22Rv1 (cell line): ENCODE measurements around the gene FCHSD1.

Experiments used
- H3K27ac ChIP-seq: fragments of 450-650 bp; 2 replicates; pipeline ENCODE4 v1.5.1; 2017
- ZFX ChIP-seq: fragments of 450-650 bp; IDR thresholded peaks from 2 replicates; pipeline ENCODE4 v1.6.1; 2017; ENCODE audit warnings: antibody characterized with exemption, borderline replicate concordance
- TF ChIP-seq, protein P1 (sequence below): fragments of 450-650 bp; IDR thresholded peaks from 2 replicates; pipeline ENCODE4 v1.5.1; 2017; ENCODE audit warnings: mild to moderate bottlenecking

The FCHSD1 gene

DNA sequence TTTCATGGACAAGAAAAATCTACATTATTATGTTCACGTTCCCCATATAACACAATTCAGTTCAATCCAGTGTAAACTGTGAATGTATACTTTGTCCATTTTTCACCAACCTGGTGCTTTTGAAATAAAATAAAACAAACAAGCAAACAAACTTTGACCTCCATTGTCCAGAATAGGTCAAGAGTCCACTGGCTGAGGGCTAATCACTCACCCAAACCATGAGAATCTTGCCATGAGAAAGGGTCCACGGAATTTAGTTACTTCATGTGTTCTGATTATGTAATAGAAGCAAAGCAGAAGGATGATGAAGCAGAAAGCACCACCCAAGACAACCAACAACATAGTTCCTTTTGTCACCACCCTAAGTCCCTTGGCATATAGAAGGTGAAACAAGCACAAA lies 61.1 kb downstream of the FCHSD1 start:
- no peak for TF ChIP-seq ZFX
- TF ChIP-seq, protein P1, sequence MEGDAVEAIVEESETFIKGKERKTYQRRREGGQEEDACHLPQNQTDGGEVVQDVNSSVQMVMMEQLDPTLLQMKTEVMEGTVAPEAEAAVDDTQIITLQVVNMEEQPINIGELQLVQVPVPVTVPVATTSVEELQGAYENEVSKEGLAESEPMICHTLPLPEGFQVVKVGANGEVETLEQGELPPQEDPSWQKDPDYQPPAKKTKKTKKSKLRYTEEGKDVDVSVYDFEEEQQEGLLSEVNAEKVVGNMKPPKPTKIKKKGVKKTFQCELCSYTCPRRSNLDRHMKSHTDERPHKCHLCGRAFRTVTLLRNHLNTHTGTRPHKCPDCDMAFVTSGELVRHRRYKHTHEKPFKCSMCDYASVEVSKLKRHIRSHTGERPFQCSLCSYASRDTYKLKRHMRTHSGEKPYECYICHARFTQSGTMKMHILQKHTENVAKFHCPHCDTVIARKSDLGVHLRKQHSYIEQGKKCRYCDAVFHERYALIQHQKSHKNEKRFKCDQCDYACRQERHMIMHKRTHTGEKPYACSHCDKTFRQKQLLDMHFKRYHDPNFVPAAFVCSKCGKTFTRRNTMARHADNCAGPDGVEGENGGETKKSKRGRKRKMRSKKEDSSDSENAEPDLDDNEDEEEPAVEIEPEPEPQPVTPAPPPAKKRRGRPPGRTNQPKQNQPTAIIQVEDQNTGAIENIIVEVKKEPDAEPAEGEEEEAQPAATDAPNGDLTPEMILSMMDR: no peak
- H3K27ac ChIP-seq: no peak overlapping the region
